K562 (cell line): ENCODE measurements around the gene ESR2. TPM values are rescaled to one million over a fixed set of nuclear protein-coding genes. Genes with fewer than 3 reads are reported as not detected.

Experiments
- ATAC-seq: fragments of 200-7000 bp; cut with Tn5 transposase; 3 replicates; pipeline ENCODE4 v1.9.1; 2020; ENCODE audit warnings: moderate library complexity
- BruUV-seq: library from RNA; stranded (reverse); fragments of 400-500 nt; replicated peaks from 2 replicates; lab custom pipeline; 2021; lab: Mats Ljungman, UMichigan
- CTCF ChIA-PET: fragments of 300-600 bp; formaldehyde crosslinking; extraction: SDS; loops from one replicate; lab custom pipeline; 2021; ENCODE audit warnings: low intra/inter-chr PET ratio; lab: Yijun Ruan, JAX
- POLR2A ChIA-PET: fragments of 300-600, 350-650 bp; sonication (Branson Sonifier 250); formaldehyde crosslinking; extraction: SDS; loops from one replicate; lab custom pipeline; 2021; ENCODE audit warnings: antibody characterized with exemption, inconsistent platforms; lab: Yijun Ruan, JAX
- DNase-seq, 4 experiments: peaks; one replicate each; pipeline versions ENCODE4 v3.0.0 to v3.0.0-alpha.2; 2011 to 2018; ENCODE audit warnings: low spot score in 3 of 4, mixed read lengths in 3 of 4; ENCODE audit errors: extremely low read depth in 1 of 4
- FAIRE-seq: peaks from 2 replicates; lab custom pipeline; 2011; peaks lifted over from hg19 to GRCh38; lab: Jason Lieb, UNC
- H2AFZ ChIP-seq: 2 replicates; pipeline ENCODE4 v1.6.0; 2011; ENCODE audit warnings: low read depth, low read length, control low read depth, inconsistent platforms
- H3K27ac ChIP-seq: fragments of 200-600 bp; 3 replicates; pipeline ENCODE4 v1.8.0; 2011; ENCODE audit warnings: low read depth, mild to moderate bottlenecking, control low read depth, inconsistent platforms, low read length, moderate library complexity, mixed read lengths; ENCODE audit errors: extremely low read depth
- H3K27me3 ChIP-seq, 2 experiments: fragments of 300-600 bp in 1 of 2; 2 replicates in 1 of 2; 3 replicates in 1 of 2; pipeline versions ENCODE4 v1.6.0 to v1.8.0; 2011; ENCODE audit warnings: inconsistent platforms in 2 of 2, low read length in 2 of 2, mild to moderate bottlenecking in 1 of 2, mixed read lengths in 1 of 2, moderate library complexity in 1 of 2; ENCODE audit not compliant: control insufficient read depth in 2 of 2, insufficient read depth in 2 of 2
- H3K36me3 ChIP-seq: fragments of 300-600 bp; 3 replicates; pipeline ENCODE4 v1.8.0; 2011; ENCODE audit warnings: mild to moderate bottlenecking, low read length, inconsistent platforms; ENCODE audit not compliant: control insufficient read depth, insufficient read depth
- H3K4me1 ChIP-seq, 2 experiments: fragments of 200-600 bp in 1 of 2; replicated peaks in 1 of 2; 2 replicates in 1 of 2; 3 replicates in 1 of 2; pipeline versions ENCODE4 v1.5.1 to v1.8.0; 2011; ENCODE audit warnings: inconsistent platforms in 2 of 2, low read length in 2 of 2, mild to moderate bottlenecking in 1 of 2, mixed read lengths in 1 of 2, moderate library complexity in 1 of 2; ENCODE audit not compliant: control insufficient read depth in 2 of 2, insufficient read depth in 2 of 2
- H3K4me2 ChIP-seq: 2 replicates; pipeline ENCODE4 v1.6.1; 2011; ENCODE audit warnings: low read length, control low read depth, inconsistent platforms, mixed read lengths; ENCODE audit not compliant: insufficient read depth
- H3K4me3 ChIP-seq: fragments of 200-600 bp; sonication (generic), shearing (Covaris generic); 2 replicates; pipeline ENCODE4 v1.5.1; 2016; ENCODE audit warnings: control low read depth, inconsistent platforms
- H3K79me2 ChIP-seq: fragments of 200-600 bp; 3 replicates; pipeline ENCODE4 v1.8.0; 2011; ENCODE audit warnings: low read length, inconsistent platforms; ENCODE audit not compliant: control insufficient read depth, insufficient read depth
- H3K9ac ChIP-seq, 2 experiments: 2 replicates each; pipeline versions ENCODE4 v1.6.0 to v1.6.1; 2011; ENCODE audit warnings: low read depth in 2 of 2, low read length in 2 of 2, control low read depth in 1 of 2, inconsistent platforms in 1 of 2, mild to moderate bottlenecking in 1 of 2, mixed read lengths in 1 of 2; ENCODE audit not compliant: insufficient read depth in 1 of 2
- H3K9me1 ChIP-seq: one replicate; pipeline ENCODE4 v1.6.0; 2011; ENCODE audit warnings: inconsistent platforms, mild to moderate bottlenecking, low read length, moderate library complexity; ENCODE audit not compliant: control insufficient read depth, insufficient read depth
- H3K9me3 ChIP-seq: replicated peaks from 2 replicates; pipeline ENCODE4 v1.5.1; 2011; ENCODE audit warnings: low read depth, low read length, inconsistent platforms; ENCODE audit not compliant: control insufficient read depth, insufficient read depth
- H4K20me1 ChIP-seq: replicated peaks from 2 replicates; pipeline ENCODE4 v1.6.1; 2011; ENCODE audit warnings: low read length, inconsistent platforms, mixed read lengths; ENCODE audit not compliant: control insufficient read depth, insufficient read depth
- RAD21 ChIP-seq, 2 experiments: fragments of 250-450 bp in 1 of 2; fragments of 450-650 bp in 1 of 2; sonication (Bioruptor Pico) in 1 of 2; formaldehyde crosslinking in 1 of 2; IDR thresholded peaks in 1 of 2; conservative IDR thresholded peaks in 1 of 2; 2 replicates each; pipeline versions ENCODE4 v1.4.0 to v1.8.0; 2020 to 2022; ENCODE audit warnings: mild to moderate bottlenecking in 2 of 2, moderate library complexity in 1 of 2
- SMC3 ChIP-seq: conservative IDR thresholded peaks from 2 replicates; pipeline ENCODE4 v1.6.1; 2011; ENCODE audit warnings: low read depth, low read length, improper control_type of control experiment; ENCODE audit not compliant: insufficient read depth
- WGBS: fragments of 100-300 bp; shearing (Covaris generic); methylation state at CpG from one replicate; pipeline ENCODE4 v1.1.6; 2016; ENCODE audit warnings: low coverage, mixed read lengths; ENCODE audit not compliant: insufficient coverage; ENCODE audit errors: missing lambda C conversion rate; 5-methylcytosine and 5-hydroxymethylcytosine counted together
- in situ Hi-C: fragments of 300-500 bp; cut with MboI; formaldehyde crosslinking; loops from 4 replicates; pipeline ENCODE4 v1.15.0; 2018; ENCODE audit warnings: inconsistent platforms, mixed read lengths
- intact Hi-C: fragments of 100-400 bp; cut with micrococcal nuclease; formaldehyde crosslinking; loops from 2 replicates; pipeline ENCODE4 v1.14.2; 2022
- polyA plus RNA-seq, 8 experiments: library from polyadenylated mRNA; depleted of rRNA in 4 of 8; stranded (reverse) in 5 of 8; unstranded in 3 of 8; fragments of >200 nt; fragmentation: Nextera tagmentation in 2 of 8; fragmentation: Illumina TruSeq in 1 of 8; extraction: Ambion mirVana in 2 of 8; extraction: Trizol in 1 of 8; gene quantifications; 2 replicates each; pipeline versions ENCODE4 v1.2.1 to v1.2.3, GENCODE V29; 2011 to 2014; ENCODE audit warnings: inconsistent platforms in 1 of 8, missing spikeins in 1 of 8
- total RNA-seq, 7 experiments: library from RNA; depleted of rRNA in 6 of 7; stranded (reverse); fragments of >200 nt in 6 of 7; fragmentation: Illumina TruSeq in 2 of 7; extraction: Trizol in 2 of 7; gene quantifications; 2 replicates each; pipeline versions ENCODE4 v1.2.1 to v1.2.3, GENCODE V29; 2011 to 2021; ENCODE audit warnings: low replicate concordance in 1 of 7
- TF ChIP-seq, protein P1 (sequence below): sonication (generic); formaldehyde crosslinking; IDR thresholded peaks from 2 replicates; pipeline ENCODE4 v1.8.1; 2023; ENCODE audit warnings: mild to moderate bottlenecking, missing genetic modification reagents
- TF ChIP-seq, protein P2 (sequence below), 3 experiments: IDR thresholded peaks in 2 of 3; conservative IDR thresholded peaks in 1 of 3; 2 replicates each; pipeline ENCODE4 v1.5.1; 2011 to 2012; ENCODE audit warnings: low read length in 3 of 3, mild to moderate bottlenecking in 3 of 3, control low read depth in 2 of 3, improper control_type of control experiment in 1 of 3, inconsistent platforms in 1 of 3, low read depth in 1 of 3, mixed read lengths in 1 of 3, moderate library complexity in 1 of 3; ENCODE audit not compliant: insufficient read depth in 2 of 3

The ESR2 gene
- total and polyA plus RNA-seq, 9 of the 15 experiments (the other 6 are each of a cell fraction or from before 2014, with no cell fraction given): 0.07 to 3.8 (median 2.0) TPM

DNA sequence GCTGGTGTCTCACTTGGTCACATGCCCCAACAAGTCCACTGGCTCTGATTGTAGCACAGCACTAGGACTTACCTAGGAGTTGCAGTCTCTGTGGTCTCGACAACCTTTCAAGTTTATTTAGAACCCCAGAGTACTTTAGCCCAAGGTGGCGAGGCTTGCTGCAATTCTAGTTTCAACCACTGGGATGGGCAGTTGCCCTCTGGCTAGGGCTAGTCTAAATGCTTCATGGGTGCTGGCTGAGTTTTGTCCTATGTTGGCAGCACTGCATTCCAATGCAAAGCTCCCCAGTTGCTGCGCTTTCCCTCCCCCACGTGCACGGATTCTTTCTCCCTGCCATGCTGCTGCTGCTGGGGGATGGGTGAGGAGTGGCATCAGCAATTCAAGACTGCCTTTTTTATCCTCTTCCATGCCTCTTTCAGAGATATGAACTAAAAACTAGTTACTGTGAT is 233.5 kb downstream of the ESR2 start:
- WGBS: 0% methylated on average over 2 of the region's 5 CpGs
- H3K27ac ChIP-seq: no peak overlapping the region
- no peaks in the 10 kb centered on the region for H3K79me2 ChIP-seq
- ATAC-seq: peak; percentile 76
- DNase-seq: peak; percentile 5 to 12 (median 6)
- H3K27me3 ChIP-seq: no peaks in the 10 kb centered on the region
- no TSS peak for BruUV-seq
- in situ Hi-C loops (no loop called here), intact Hi-C loops (loop anchor here (5.0 kb wide), 1 partner anchor 242 kb away; no protein-coding TSS in a partner anchor)
- H3K4me1 ChIP-seq: no peaks in the 10 kb centered on the region
- H3K9me3 ChIP-seq: no peaks in the 10 kb centered on the region
- no peaks in the 10 kb centered on the region for H3K9me1 ChIP-seq
- no peak overlapping the region for H2AFZ ChIP-seq
- no peaks in the 10 kb centered on the region for H4K20me1 ChIP-seq
- peak; percentile 60 for FAIRE-seq
- H3K4me2 ChIP-seq: no peak overlapping the region
- no peak overlapping the region for H3K4me3 ChIP-seq
- POLR2A ChIA-PET: interaction anchor here (0.6 kb wide), 1 partner anchor 182 kb away, joined by 3 read pairs; no protein-coding TSS in a partner anchor
- CTCF ChIA-PET: no interaction called here
- H3K9ac ChIP-seq: no peak overlapping the region
- TF ChIP-seq, protein P1, sequence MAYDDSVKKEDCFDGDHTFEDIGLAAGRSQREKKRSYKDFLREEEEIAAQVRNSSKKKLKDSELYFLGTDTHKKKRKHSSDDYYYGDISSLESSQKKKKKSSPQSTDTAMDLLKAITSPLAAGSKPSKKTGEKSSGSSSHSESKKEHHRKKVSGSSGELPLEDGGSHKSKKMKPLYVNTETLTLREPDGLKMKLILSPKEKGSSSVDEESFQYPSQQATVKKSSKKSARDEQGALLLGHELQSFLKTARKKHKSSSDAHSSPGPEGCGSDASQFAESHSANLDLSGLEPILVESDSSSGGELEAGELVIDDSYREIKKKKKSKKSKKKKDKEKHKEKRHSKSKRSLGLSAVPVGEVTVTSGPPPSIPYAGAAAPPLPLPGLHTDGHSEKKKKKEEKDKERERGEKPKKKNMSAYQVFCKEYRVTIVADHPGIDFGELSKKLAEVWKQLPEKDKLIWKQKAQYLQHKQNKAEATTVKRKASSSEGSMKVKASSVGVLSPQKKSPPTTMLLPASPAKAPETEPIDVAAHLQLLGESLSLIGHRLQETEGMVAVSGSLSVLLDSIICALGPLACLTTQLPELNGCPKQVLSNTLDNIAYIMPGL (CRISPR knock-in tag): no peak
- TF ChIP-seq, protein P2, sequence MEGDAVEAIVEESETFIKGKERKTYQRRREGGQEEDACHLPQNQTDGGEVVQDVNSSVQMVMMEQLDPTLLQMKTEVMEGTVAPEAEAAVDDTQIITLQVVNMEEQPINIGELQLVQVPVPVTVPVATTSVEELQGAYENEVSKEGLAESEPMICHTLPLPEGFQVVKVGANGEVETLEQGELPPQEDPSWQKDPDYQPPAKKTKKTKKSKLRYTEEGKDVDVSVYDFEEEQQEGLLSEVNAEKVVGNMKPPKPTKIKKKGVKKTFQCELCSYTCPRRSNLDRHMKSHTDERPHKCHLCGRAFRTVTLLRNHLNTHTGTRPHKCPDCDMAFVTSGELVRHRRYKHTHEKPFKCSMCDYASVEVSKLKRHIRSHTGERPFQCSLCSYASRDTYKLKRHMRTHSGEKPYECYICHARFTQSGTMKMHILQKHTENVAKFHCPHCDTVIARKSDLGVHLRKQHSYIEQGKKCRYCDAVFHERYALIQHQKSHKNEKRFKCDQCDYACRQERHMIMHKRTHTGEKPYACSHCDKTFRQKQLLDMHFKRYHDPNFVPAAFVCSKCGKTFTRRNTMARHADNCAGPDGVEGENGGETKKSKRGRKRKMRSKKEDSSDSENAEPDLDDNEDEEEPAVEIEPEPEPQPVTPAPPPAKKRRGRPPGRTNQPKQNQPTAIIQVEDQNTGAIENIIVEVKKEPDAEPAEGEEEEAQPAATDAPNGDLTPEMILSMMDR (IDR thresholded peaks at IDR 0.05 in 2 of 3, conservative IDR thresholded peaks at IDR 0.05 in 1 of 3; ENCODE audit: insufficient read depth in 2 of 3, low read depth in 1 of 3, low read length in 3 of 3): peak; percentile 35 to 46 (median 42); a peak in 5 of 6 replicates
- 0 out of 2 replicates have a peak, but pooled peaks have one; percentile 17 for TF ChIP-seq SMC3
- peak in 1 of 2 experiments; percentile 46; a peak in 2 of 4 replicates for TF ChIP-seq RAD21 (CRISPR knock-in tag; conservative IDR thresholded peaks at IDR 0.05 in 1 of 2, IDR thresholded peaks at IDR 0.05 in 1 of 2)
- no peaks in the 10 kb centered on the region for H3K36me3 ChIP-seq
